ENCODE measurements around the gene HOXA6. TPM values are rescaled to one million over a fixed set of nuclear protein-coding genes. Genes with fewer than 3 reads are reported as not detected.

The HOXA6 gene
- total RNA-seq, 1 donor from 2014 or later, result not detected

- Mint-ChIP-seq H3K9me3 (ENCODE audit: unreplicated experiment) (peaks cover 11% of the 10 kb centered on the region), H3K4me1 (ENCODE audit: low read depth, unreplicated experiment) (peaks cover 2% of the 10 kb centered on the region)
These were observed 5.4 kb upstream of the HOXA6 start for GRCh38 chr7:27152816-27153442.

GRCh38 chr7:27151931-27152815, 4.6 kb upstream of the HOXA6 start, which contains the start of gene HOXA3:
Gene HOXA3 (minus strand): TSS chr7:27152583. CDS start chr7:27110640, 41,943 bp downstream.
- Mint-ChIP-seq H3K9me3 (ENCODE audit: unreplicated experiment) (peaks cover 9% of the 10 kb centered on the region), H3K4me1 (ENCODE audit: low read depth, unreplicated experiment) (peaks cover 2% of the 10 kb centered on the region), H3K27me3 (ENCODE audit: unreplicated experiment) (peaks cover 59% of the 10 kb centered on the region), H3K4me3 (ENCODE audit: unreplicated experiment) (peak within 1 kb of the TSS; percentile 77), H3K36me3 (ENCODE audit: unreplicated experiment) (peaks cover 6% of the 10 kb centered on the region), H3K27ac (ENCODE audit: unreplicated experiment) (no peak within 1 kb of the TSS)
- no peak for TF ChIP-seq CTCF (IDR thresholded peaks at IDR 0.05; ENCODE audit: partially characterized antibody, unreplicated experiment)
- no peak for DNase-seq

More at GRCh38 chr7:27152816-27153442, 5.4 kb upstream of the HOXA6 start:
- DNase-seq, result no peak
- H3K4me3 Mint-ChIP-seq (ENCODE audit: unreplicated experiment), result peak overlapping the region; percentile 23
- peaks cover 4% of the 10 kb centered on the region for H3K36me3 Mint-ChIP-seq (ENCODE audit: unreplicated experiment)
- H3K27me3 Mint-ChIP-seq (ENCODE audit: unreplicated experiment), result peaks cover 64% of the 10 kb centered on the region
- H3K27ac Mint-ChIP-seq (ENCODE audit: unreplicated experiment), result no peak overlapping the region
- no peak for TF ChIP-seq CTCF (IDR thresholded peaks at IDR 0.05; ENCODE audit: partially characterized antibody, unreplicated experiment)

GRCh38 chr7:27151341-27151930, 3.9 kb upstream of the HOXA6 start:
- TF ChIP-seq CTCF (IDR thresholded peaks at IDR 0.05; ENCODE audit: partially characterized antibody, unreplicated experiment), result no peak

GRCh38 chr7:27150568-27151340, 3.2 kb upstream of the HOXA6 start:
- H3K27me3 Mint-ChIP-seq (ENCODE audit: unreplicated experiment), result peaks cover 62% of the 10 kb centered on the region
- peaks cover 12% of the 10 kb centered on the region for H3K9me3 Mint-ChIP-seq (ENCODE audit: unreplicated experiment)
- peak overlapping the region; percentile 77 for H3K4me3 Mint-ChIP-seq (ENCODE audit: unreplicated experiment)
- peak; percentile 85 for DNase-seq
- peaks cover 17% of the 10 kb centered on the region for H3K36me3 Mint-ChIP-seq (ENCODE audit: unreplicated experiment)
- peak; percentile 88 for TF ChIP-seq CTCF (IDR thresholded peaks at IDR 0.05; ENCODE audit: partially characterized antibody, unreplicated experiment)
- H3K4me1 Mint-ChIP-seq (ENCODE audit: low read depth, unreplicated experiment), result no peaks in the 10 kb centered on the region
- no peak overlapping the region for H3K27ac Mint-ChIP-seq (ENCODE audit: unreplicated experiment)

More at GRCh38 chr7:27151341-27151930, 3.9 kb upstream of the HOXA6 start:
- Mint-ChIP-seq H3K9me3 (ENCODE audit: unreplicated experiment) (peaks cover 11% of the 10 kb centered on the region), H3K27ac (ENCODE audit: unreplicated experiment) (no peak overlapping the region), H3K4me1 (ENCODE audit: low read depth, unreplicated experiment) (peaks cover 1% of the 10 kb centered on the region), H3K4me3 (ENCODE audit: unreplicated experiment) (peak overlapping the region; percentile 77), H3K27me3 (ENCODE audit: unreplicated experiment) (peaks cover 60% of the 10 kb centered on the region), H3K36me3 (ENCODE audit: unreplicated experiment) (peaks cover 12% of the 10 kb centered on the region)
- no peak for DNase-seq
